HepG2 (cell line): Measurements from ENCODE around the gene TTC31. TPM values are rescaled to one million over a fixed set of nuclear protein-coding genes. Genes with fewer than 3 reads are reported as not detected.
A peak's percentile ranks its signal among the peaks of the same experiment; 100 is the strongest.

Experiments used
- EHMT2 ChIP-seq: fragments of 200-600 bp; sonication (generic); IDR thresholded peaks from 2 replicates; pipeline ENCODE4 v1.7.0; 2017; ENCODE audit warnings: antibody characterized with exemption, low read depth, low read length, borderline replicate concordance
- FOSL2 ChIP-seq: sonication (generic); formaldehyde crosslinking; IDR thresholded peaks from 2 replicates; pipeline ENCODE4 v1.4.0; 2020; ENCODE audit warnings: missing genetic modification reagents
- JUN ChIP-seq: sonication (generic); formaldehyde crosslinking; IDR thresholded peaks from 2 replicates; pipeline ENCODE4 v1.4.0; 2020; ENCODE audit warnings: mild to moderate bottlenecking, missing genetic modification reagents
- MIXL1 ChIP-seq: IDR thresholded peaks from 2 replicates; pipeline ENCODE4 v1.6.1; 2016
- PHF20 ChIP-seq: sonication (generic); formaldehyde crosslinking; IDR thresholded peaks from 2 replicates; pipeline ENCODE4 v1.5.0; 2020; ENCODE audit warnings: mild to moderate bottlenecking, missing genetic modification reagents
- SRSF9 ChIP-seq: fragments of 200-400 bp; formaldehyde crosslinking; IDR thresholded peaks from 2 replicates; pipeline ENCODE4 v1.6.1; 2018; ENCODE audit warnings: borderline replicate concordance, mild to moderate bottlenecking, low read depth, low read length; ENCODE audit not compliant: insufficient read depth, poor library complexity, severe bottlenecking
- ZIK1 ChIP-seq: sonication (generic); formaldehyde crosslinking; IDR thresholded peaks from 2 replicates; pipeline ENCODE4 v1.5.0; 2020; ENCODE audit warnings: mild to moderate bottlenecking, low read depth, missing genetic modification reagents, borderline replicate concordance
- ZNF382 ChIP-seq: sonication (generic); formaldehyde crosslinking; IDR thresholded peaks from 2 replicates; pipeline ENCODE4 v1.5.0; 2020; ENCODE audit warnings: missing genetic modification reagents, mild to moderate bottlenecking, borderline replicate concordance
- ZNF652 ChIP-seq: IDR thresholded peaks from 2 replicates; pipeline ENCODE4 v1.6.1; 2016; ENCODE audit warnings: low read depth, borderline replicate concordance
- ZSCAN21 ChIP-seq: sonication (generic); formaldehyde crosslinking; IDR thresholded peaks from 2 replicates; pipeline ENCODE4 v1.8.0; 2022; ENCODE audit warnings: mild to moderate bottlenecking, missing genetic modification reagents, moderate library complexity, borderline replicate concordance
- ZSCAN25 ChIP-seq: sonication (generic); formaldehyde crosslinking; IDR thresholded peaks from 2 replicates; pipeline ENCODE4 v1.8.0; 2022; ENCODE audit warnings: mild to moderate bottlenecking, missing genetic modification reagents
- polyA plus RNA-seq, 8 experiments: library from polyadenylated mRNA; depleted of rRNA in 3 of 8; stranded (reverse) in 7 of 8; unstranded in 1 of 8; fragments of >200 nt; fragmentation: Illumina TruSeq in 4 of 8; extraction: Trizol in 4 of 8; gene quantifications; 2 replicates each; pipeline versions ENCODE4 v1.2.1 to v1.2.3, GENCODE V29; 2011 to 2016; ENCODE audit warnings: low read depth in 4 of 8, missing spikeins in 1 of 8, mixed read lengths in 1 of 8; ENCODE audit not compliant: insufficient read depth in 1 of 8
- total RNA-seq, 5 experiments: library from RNA; depleted of rRNA; stranded (reverse); fragments of >200 nt; fragmentation: Illumina TruSeq; extraction: Trizol; gene quantifications; 2 replicates each; pipeline ENCODE4 v1.2.3, GENCODE V29; 2016; ENCODE audit warnings: low read depth in 1 of 5
- TF ChIP-seq, protein P1 (sequence below): sonication (generic); formaldehyde crosslinking; IDR thresholded peaks from 2 replicates; pipeline ENCODE4 v1.5.0; 2020; ENCODE audit warnings: missing genetic modification reagents
- TF ChIP-seq, protein P2 (sequence below): sonication (generic); formaldehyde crosslinking; IDR thresholded peaks from 2 replicates; pipeline ENCODE4 v1.9.0; 2021; ENCODE audit warnings: mild to moderate bottlenecking, missing genetic modification reagents
- TF ChIP-seq, protein P3 (sequence below): sonication (generic); formaldehyde crosslinking; IDR thresholded peaks from 2 replicates; pipeline ENCODE4 v1.5.0; 2020; ENCODE audit warnings: mild to moderate bottlenecking, missing genetic modification reagents, borderline replicate concordance

Gene TTC31
- total and polyA plus RNA-seq, 2 of the 13 experiments (the other 11 are each of a cell fraction or from before 2014, with no cell fraction given): 28.3 to 39.5 TPM

DNA sequence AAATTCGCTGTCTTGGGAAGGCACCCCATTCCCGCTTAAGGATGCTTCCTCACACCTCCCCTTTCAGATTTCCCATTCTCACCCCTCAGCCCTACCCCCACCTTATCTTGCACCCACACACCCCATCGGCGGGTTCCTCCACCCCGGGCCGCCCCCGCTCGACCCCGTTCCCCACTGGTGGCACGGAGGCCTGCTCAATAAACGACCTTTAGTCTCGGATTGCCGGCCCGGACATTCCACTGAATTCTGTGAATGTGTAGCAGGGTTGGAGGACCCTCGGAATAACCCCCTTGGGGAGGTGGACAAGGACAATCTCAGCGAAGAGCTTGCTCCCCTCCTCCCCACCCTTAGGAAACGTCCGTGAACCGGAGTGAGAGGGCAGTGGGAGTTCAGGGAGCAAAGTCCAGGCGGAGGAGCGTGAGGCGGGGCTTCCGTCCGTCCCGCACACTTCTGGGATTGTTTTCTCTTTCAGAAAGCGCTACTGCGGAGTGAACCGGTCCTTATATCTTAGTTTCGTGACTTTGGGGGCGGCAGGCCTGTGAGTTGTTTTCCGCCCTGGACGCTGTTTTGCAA lies 19.4 kb downstream of the TTC31 start (continued):
- peak; percentile 63 for TF ChIP-seq MIXL1 (CRISPR knock-in tag)
- no peak for TF ChIP-seq ZIK1 (CRISPR knock-in tag)
- TF ChIP-seq JUN (CRISPR knock-in tag): 0 out of 2 replicates have a peak, but pooled peaks have one; percentile 14
- TF ChIP-seq ZNF382 (CRISPR knock-in tag): no peak
- 0 out of 2 replicates have a peak, but pooled peaks have one; percentile 39 for TF ChIP-seq ZSCAN25 (CRISPR knock-in tag)
- TF ChIP-seq SRSF9: no peak
- peak; percentile 64 for TF ChIP-seq FOSL2 (CRISPR knock-in tag)
- 0 out of 2 replicates have a peak, but pooled peaks have one; percentile 22 for TF ChIP-seq ZSCAN21 (CRISPR knock-in tag)
- TF ChIP-seq EHMT2: no peak
- TF ChIP-seq, protein P1, sequence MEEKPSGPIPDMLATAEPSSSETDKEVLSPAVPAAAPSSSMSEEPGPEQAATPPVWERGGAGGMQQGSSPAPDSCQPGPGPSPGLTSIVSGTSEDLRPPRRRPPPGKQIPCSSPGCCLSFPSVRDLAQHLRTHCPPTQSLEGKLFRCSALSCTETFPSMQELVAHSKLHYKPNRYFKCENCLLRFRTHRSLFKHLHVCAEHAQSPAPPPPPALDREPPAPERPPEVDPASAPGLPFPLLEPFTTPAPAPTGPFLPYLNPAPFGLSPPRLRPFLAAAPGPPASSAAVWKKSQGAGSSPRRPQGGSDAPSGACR (CRISPR knock-in tag): no peak
- 0 out of 2 replicates have a peak, but pooled peaks have one; percentile 13 for TF ChIP-seq ZNF652 (CRISPR knock-in tag)
- TF ChIP-seq, protein P2, sequence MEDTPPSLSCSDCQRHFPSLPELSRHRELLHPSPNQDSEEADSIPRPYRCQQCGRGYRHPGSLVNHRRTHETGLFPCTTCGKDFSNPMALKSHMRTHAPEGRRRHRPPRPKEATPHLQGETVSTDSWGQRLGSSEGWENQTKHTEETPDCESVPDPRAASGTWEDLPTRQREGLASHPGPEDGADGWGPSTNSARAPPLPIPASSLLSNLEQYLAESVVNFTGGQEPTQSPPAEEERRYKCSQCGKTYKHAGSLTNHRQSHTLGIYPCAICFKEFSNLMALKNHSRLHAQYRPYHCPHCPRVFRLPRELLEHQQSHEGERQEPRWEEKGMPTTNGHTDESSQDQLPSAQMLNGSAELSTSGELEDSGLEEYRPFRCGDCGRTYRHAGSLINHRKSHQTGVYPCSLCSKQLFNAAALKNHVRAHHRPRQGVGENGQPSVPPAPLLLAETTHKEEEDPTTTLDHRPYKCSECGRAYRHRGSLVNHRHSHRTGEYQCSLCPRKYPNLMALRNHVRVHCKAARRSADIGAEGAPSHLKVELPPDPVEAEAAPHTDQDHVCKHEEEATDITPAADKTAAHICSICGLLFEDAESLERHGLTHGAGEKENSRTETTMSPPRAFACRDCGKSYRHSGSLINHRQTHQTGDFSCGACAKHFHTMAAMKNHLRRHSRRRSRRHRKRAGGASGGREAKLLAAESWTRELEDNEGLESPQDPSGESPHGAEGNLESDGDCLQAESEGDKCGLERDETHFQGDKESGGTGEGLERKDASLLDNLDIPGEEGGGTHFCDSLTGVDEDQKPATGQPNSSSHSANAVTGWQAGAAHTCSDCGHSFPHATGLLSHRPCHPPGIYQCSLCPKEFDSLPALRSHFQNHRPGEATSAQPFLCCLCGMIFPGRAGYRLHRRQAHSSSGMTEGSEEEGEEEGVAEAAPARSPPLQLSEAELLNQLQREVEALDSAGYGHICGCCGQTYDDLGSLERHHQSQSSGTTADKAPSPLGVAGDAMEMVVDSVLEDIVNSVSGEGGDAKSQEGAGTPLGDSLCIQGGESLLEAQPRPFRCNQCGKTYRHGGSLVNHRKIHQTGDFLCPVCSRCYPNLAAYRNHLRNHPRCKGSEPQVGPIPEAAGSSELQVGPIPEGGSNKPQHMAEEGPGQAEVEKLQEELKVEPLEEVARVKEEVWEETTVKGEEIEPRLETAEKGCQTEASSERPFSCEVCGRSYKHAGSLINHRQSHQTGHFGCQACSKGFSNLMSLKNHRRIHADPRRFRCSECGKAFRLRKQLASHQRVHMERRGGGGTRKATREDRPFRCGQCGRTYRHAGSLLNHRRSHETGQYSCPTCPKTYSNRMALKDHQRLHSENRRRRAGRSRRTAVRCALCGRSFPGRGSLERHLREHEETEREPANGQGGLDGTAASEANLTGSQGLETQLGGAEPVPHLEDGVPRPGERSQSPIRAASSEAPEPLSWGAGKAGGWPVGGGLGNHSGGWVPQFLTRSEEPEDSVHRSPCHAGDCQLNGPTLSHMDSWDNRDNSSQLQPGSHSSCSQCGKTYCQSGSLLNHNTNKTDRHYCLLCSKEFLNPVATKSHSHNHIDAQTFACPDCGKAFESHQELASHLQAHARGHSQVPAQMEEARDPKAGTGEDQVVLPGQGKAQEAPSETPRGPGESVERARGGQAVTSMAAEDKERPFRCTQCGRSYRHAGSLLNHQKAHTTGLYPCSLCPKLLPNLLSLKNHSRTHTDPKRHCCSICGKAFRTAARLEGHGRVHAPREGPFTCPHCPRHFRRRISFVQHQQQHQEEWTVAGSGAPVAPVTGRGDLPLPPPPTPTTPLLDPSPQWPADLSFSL: no peak
- TF ChIP-seq PHF20: peak; percentile 10
- TF ChIP-seq, protein P3, sequence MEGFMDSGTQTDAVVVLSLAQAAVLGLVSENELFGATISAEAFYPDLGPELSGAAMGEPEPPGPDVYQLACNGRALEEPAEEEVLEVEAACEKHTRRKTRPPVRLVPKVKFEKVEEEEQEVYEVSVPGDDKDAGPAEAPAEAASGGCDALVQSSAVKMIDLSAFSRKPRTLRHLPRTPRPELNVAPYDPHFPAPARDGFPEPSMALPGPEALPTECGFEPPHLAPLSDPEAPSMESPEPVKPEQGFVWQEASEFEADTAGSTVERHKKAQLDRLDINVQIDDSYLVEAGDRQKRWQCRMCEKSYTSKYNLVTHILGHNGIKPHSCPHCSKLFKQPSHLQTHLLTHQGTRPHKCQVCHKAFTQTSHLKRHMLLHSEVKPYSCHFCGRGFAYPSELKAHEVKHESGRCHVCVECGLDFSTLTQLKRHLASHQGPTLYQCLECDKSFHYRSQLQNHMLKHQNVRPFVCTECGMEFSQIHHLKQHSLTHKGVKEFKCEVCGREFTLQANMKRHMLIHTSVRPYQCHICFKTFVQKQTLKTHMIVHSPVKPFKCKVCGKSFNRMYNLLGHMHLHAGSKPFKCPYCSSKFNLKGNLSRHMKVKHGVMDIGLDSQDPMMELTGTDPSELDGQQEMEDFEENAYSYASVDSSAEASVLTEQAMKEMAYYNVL (CRISPR knock-in tag): no peak
